Loucy (cell line): Measurements from ENCODE around the gene ADIG.

ENCODE experiments used
- EZH2phosphoT487 ChIP-seq: fragments of 200-600 bp; IDR thresholded peaks from 2 replicates; pipeline ENCODE4 v1.6.1; 2018; ENCODE audit warnings: antibody characterized with exemption, mild to moderate bottlenecking, moderate library complexity, borderline replicate concordance
- TF ChIP-seq, protein P1 (sequence below): fragments of 200-600 bp; sonication (generic); conservative IDR thresholded peaks from 2 replicates; pipeline ENCODE4 v1.5.1; 2014; ENCODE audit warnings: mild to moderate bottlenecking, antibody characterized with exemption, low read length

DNA sequence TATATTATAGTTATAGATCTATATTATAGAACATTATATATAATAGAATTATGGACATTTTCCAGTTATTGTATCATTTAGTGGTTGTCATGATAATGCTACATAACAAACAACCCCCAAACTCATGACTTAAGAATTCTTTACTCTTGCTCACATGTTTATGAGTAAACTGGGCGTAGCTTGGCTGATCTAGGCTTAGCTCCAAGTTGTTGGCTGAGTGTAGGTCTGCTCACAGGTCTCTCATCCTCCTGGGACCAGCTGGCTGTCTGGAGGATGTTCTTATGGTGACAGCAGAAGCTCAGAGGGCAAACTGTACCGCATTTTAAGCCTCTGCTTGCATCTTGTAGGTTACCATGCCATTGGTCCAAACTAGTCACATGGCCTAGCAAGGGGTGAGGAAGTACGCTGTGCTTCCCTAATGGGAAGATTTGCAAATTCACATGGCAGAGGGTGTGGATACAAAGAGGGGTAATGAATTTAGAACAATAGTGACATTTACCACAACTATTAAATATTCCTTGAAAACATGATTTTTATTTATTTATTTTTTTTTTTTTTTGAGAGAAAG lies 54.8 kb downstream of the ADIG start:
- TF ChIP-seq, protein P1, sequence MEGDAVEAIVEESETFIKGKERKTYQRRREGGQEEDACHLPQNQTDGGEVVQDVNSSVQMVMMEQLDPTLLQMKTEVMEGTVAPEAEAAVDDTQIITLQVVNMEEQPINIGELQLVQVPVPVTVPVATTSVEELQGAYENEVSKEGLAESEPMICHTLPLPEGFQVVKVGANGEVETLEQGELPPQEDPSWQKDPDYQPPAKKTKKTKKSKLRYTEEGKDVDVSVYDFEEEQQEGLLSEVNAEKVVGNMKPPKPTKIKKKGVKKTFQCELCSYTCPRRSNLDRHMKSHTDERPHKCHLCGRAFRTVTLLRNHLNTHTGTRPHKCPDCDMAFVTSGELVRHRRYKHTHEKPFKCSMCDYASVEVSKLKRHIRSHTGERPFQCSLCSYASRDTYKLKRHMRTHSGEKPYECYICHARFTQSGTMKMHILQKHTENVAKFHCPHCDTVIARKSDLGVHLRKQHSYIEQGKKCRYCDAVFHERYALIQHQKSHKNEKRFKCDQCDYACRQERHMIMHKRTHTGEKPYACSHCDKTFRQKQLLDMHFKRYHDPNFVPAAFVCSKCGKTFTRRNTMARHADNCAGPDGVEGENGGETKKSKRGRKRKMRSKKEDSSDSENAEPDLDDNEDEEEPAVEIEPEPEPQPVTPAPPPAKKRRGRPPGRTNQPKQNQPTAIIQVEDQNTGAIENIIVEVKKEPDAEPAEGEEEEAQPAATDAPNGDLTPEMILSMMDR: no peak
- TF ChIP-seq EZH2phosphoT487: no peak
